ENCODE results near the gene PPAN. TPM values are rescaled to one million over a fixed set of nuclear protein-coding genes. Genes with fewer than 3 reads are reported as not detected.

PPAN gene
- total RNA-seq, 3 donors from 2014 or later, result 479 to 497 (median 489) TPM

DNA sequence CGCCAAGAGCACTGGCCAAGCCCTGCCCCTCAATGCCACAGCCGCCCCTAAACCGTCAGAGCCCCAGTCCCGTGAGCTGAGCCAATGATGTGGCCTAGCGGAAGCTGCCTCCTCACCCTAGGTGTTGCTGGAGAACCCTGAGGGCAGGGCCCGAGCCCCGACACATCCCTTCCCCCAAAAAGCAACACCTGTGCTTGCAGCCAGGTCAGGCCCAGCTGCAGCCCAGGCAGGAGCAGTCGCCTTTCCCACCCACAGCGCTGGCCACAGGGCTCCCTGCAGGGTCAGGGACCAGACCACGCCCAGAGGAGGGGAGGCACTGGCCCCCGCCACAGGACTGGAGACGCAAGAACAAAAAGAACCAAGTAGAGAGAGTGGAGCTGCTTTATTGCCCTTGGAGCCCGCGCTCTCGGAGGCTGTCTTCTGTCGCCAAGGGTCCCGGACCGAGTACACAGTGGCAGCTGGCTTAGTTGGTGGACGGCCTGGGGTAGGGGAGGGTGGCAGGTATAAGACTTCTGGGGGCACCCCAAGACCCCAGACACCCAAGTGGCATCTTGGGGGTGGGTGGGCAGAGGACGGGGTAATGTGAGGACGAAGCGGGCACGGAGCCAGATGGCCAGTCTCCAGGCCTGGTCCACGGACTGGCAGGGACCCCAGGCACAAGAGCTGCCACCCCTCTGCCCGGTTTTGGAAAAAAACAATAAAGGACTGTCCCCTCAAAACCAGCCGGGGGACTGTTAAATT, 8.7 kb downstream of the PPAN start:
- peak overlapping the region; percentile 19 for H3K4me3 Mint-ChIP-seq
- peaks cover 58% of the 10 kb centered on the region for H3K4me1 Mint-ChIP-seq (ENCODE audit: low read depth)
- DNase-seq, result no peak
- no peaks in the 10 kb centered on the region for H3K27me3 Mint-ChIP-seq (ENCODE audit: low read depth)
- H3K9me3 Mint-ChIP-seq, result no peaks in the 10 kb centered on the region
- peaks cover 26% of the 10 kb centered on the region for H3K36me3 Mint-ChIP-seq (ENCODE audit: insufficient read depth)
- ATAC-seq, result no peak

DNA sequence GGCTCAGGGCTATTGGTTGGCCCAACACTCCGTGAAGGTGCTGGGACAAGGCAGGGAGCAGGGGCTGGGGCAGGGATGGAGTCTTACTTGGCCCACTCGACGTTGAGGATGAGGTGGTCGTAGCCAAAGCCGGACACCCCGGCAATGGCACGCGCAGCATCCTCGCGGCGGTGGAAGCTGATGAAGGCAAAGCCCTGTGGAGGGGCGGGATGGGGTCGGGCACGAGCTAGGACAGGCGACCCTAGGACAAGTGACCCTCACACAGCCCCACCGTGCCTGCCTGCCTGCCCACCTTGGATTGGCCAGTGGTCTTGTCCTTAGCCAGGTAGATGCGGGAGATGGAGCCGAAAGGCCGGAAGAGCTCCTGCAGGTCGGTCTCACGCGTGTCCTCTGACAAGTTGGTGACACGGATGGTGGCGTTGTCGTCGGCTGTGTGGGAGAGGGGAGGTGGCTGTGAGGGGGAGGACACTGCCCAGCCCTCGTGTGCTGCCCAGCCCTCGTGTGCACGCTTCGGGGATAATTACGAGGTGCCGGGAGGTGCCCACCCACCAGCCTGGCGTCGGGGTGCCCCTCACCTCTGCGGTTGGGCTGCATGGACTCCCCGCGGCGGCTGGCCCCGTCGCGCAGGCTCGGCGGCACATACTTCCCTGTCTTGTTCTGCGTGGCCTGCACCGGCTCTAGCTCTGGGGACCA, 9.4 kb downstream of the PPAN start:
- Mint-ChIP-seq H3K27me3 (ENCODE audit: low read depth) (no peaks in the 10 kb centered on the region), H3K4me1 (ENCODE audit: low read depth) (peaks cover 56% of the 10 kb centered on the region), H3K36me3 (ENCODE audit: insufficient read depth) (peaks cover 25% of the 10 kb centered on the region), H3K9me3 (no peaks in the 10 kb centered on the region), H3K4me3 (no peak overlapping the region)
- ATAC-seq, result no peak
- DNase-seq, result no peak

- ATAC-seq (no peak), DNase-seq (no peak)
- Mint-ChIP-seq H3K4me3 (peak overlapping the region; percentile 56), H3K27me3 (ENCODE audit: low read depth) (no peaks in the 10 kb centered on the region), H3K9me3 (no peaks in the 10 kb centered on the region), H3K4me1 (ENCODE audit: low read depth) (peaks cover 53% of the 10 kb centered on the region), H3K36me3 (ENCODE audit: insufficient read depth) (peaks cover 21% of the 10 kb centered on the region)
Measured at GRCh38 chr19:10116085-10116865, 10.1 kb downstream of the PPAN start.

GRCh38 chr19:10116866-10117616, 10.9 kb downstream of the PPAN start:
- no peak for DNase-seq
- Mint-ChIP-seq H3K36me3 (ENCODE audit: insufficient read depth) (peaks cover 16% of the 10 kb centered on the region), H3K27me3 (ENCODE audit: low read depth) (no peaks in the 10 kb centered on the region), H3K4me3 (peak overlapping the region; percentile 46), H3K4me1 (ENCODE audit: low read depth) (peaks cover 46% of the 10 kb centered on the region), H3K9me3 (no peaks in the 10 kb centered on the region)
- no peak for ATAC-seq

DNA sequence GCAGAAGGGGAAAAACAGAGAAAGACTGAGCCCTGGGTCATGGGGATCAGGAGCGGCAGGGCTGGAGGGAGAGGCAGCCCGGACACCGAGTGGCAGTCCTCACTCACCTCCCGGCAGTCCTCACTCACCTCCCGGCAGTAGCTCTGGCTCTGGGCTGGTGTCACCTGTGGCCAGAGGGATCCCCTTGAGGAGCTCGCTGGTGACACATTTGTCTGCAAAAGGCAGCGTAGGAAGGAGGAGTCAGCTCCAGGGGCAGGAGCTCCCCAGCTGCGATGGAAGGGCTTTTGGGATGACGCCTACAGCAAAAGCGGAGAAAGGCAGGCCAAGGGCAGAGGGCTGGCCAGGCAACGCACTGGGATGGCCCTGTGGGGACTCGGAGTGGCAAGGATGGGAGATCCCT, 12.8 kb downstream of the PPAN start:
- Mint-ChIP-seq H3K27me3 (ENCODE audit: low read depth) (no peaks in the 10 kb centered on the region), H3K9me3 (no peaks in the 10 kb centered on the region), H3K36me3 (ENCODE audit: insufficient read depth) (peaks cover 16% of the 10 kb centered on the region), H3K4me3 (peak overlapping the region; percentile 97), H3K4me1 (ENCODE audit: low read depth) (peaks cover 33% of the 10 kb centered on the region)
- ATAC-seq (no peak), DNase-seq (no peak)

DNA sequence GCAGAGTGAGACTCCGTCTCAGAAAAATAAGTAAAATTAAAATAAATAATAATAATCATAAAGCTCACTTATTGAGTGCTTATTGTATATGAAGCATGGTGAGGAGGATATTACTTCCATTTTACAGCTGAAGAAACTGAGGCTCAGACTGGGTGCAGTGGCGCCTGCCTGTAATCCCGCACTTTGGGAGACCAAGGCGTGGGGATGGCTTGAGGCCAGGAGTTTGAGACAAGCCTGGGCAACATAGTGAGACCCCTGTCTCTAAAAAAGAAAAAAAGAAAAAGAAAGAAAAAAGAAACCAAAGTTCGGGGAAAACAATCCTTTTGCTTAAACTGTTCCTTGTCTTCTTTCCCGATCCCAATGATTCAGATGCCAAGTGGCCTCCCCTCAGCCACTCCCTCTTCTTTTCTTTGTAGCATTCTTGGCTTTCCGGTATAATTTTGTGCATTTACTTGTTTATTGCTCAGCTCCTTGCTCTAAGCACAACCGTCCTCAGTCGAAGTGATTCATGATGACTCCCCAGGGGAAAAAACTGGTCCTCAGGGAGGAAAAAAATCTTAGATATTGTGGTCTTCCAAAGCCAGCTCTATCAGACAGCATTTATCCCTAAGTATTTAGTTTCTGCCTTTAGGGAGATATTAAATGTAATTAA, 14.5 kb downstream of the PPAN start:
- Mint-ChIP-seq H3K36me3 (ENCODE audit: insufficient read depth) (peaks cover 16% of the 10 kb centered on the region), H3K27me3 (ENCODE audit: low read depth) (no peaks in the 10 kb centered on the region), H3K9me3 (no peaks in the 10 kb centered on the region), H3K4me3 (no peak overlapping the region), H3K4me1 (ENCODE audit: low read depth) (peaks cover 30% of the 10 kb centered on the region)
- no peak for DNase-seq
- no peak for ATAC-seq

DNA sequence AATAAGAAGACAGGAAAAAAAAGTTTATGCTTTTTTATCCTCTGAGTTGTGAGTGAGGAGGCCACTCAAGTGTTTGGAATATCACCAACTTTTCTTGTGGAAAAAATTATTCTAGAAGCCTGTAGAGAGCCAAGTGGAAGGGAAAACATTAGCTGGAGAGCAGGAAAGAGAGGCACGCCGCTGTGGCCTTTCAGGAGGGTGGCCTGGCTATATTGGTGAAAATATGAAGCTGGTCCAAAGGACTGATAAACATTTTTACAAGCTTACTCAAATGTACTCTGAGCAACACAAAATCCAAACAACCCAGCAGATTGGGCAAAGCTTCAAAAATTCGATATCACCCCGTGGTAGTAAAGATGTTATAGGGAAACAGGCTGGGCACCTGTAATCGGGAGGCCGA, 15.9 kb downstream of the PPAN start:
- Mint-ChIP-seq H3K36me3 (ENCODE audit: insufficient read depth) (peaks cover 12% of the 10 kb centered on the region), H3K9me3 (no peaks in the 10 kb centered on the region), H3K4me1 (ENCODE audit: low read depth) (peaks cover 20% of the 10 kb centered on the region), H3K27me3 (ENCODE audit: low read depth) (no peaks in the 10 kb centered on the region), H3K4me3 (no peak overlapping the region)
- ATAC-seq (no peak), DNase-seq (no peak)

DNA sequence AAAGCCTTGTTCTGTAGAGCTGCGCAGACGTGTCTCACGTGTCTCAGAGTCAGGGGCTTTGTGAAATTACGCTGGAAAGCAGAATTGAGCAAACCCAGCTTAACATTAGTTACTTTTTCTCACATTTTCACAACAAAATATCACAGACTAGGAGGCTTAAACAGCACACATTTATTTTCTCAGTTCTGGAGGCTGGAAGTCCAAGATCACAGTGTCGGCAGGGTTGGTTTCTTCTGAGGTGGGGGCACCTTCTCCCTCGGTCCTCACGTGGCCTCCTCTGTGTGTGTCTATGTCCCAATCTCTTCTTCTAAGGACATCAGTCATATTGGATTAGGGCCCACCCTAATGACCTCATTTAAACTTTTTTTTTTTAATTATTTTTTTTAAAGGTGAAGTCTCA, 18.3 kb downstream of the PPAN start:
- Mint-ChIP-seq H3K4me1 (ENCODE audit: low read depth) (peaks cover 8% of the 10 kb centered on the region), H3K36me3 (ENCODE audit: insufficient read depth) (peaks cover 3% of the 10 kb centered on the region), H3K9me3 (no peaks in the 10 kb centered on the region), H3K4me3 (no peak overlapping the region), H3K27me3 (ENCODE audit: low read depth) (no peaks in the 10 kb centered on the region)
- no peak for ATAC-seq
- no peak for DNase-seq

- DNase-seq, result no peak
- Mint-ChIP-seq H3K4me1 (ENCODE audit: low read depth) (no peaks in the 10 kb centered on the region), H3K9me3 (no peaks in the 10 kb centered on the region), H3K36me3 (ENCODE audit: insufficient read depth) (peaks cover 3% of the 10 kb centered on the region), H3K27me3 (ENCODE audit: low read depth) (no peaks in the 10 kb centered on the region), H3K4me3 (no peak overlapping the region)
- no peak for ATAC-seq
Measured at GRCh38 chr19:10126213-10126639, 20.1 kb downstream of the PPAN start.

DNA sequence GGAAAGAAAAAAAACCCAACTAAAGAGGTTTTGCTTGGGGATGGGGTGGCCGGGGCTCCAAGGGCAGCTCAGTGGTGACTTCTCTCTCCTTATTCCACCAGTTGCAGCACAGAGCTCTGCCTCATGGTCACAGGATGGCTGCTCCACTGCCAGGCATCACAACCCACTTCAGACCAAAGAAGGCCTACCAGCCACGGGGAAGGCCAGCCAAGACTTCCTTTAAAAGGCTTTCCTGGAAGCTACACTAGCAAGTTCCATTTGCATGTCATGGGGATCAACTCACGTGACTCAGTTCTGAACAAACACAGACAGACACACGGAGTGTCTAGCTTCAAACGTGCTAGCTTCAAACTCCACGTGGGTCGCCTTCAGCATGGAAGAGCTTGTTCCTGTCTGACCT, 26.7 kb downstream of the PPAN start:
- Mint-ChIP-seq H3K4me3 (no peak overlapping the region), H3K9me3 (no peaks in the 10 kb centered on the region), H3K4me1 (ENCODE audit: low read depth) (no peaks in the 10 kb centered on the region), H3K27me3 (ENCODE audit: low read depth) (no peaks in the 10 kb centered on the region), H3K36me3 (ENCODE audit: insufficient read depth) (peaks cover 22% of the 10 kb centered on the region)
- ATAC-seq (no peak), DNase-seq (no peak)

DNA sequence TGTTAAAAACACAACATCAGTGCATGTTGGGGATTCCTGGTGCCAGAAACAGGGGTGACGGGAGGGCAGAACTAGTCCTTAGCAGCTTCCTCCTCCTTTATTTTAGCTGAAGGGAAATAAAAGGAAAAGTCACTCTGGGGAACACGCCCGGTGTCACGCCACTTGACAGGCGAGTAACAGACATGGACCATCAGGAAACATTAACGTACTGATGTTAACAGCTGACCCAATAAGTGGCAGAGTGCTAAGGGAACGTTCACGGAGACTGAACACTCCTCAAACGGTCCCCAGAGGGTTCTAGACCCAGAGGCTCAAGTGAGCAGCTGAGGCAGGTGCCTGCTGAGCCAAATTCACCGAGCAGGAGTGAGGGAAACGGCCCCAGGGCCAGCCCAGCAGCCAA, 27.4 kb downstream of the PPAN start:
- no peak for ATAC-seq

GRCh38 chr19:10134040-10134439, 27.9 kb downstream of the PPAN start:
- no peak for ATAC-seq
- no peak overlapping the region for H3K4me3 Mint-ChIP-seq
- H3K36me3 Mint-ChIP-seq (ENCODE audit: insufficient read depth), result peaks cover 26% of the 10 kb centered on the region
- no peak for DNase-seq
- no peaks in the 10 kb centered on the region for H3K27me3 Mint-ChIP-seq (ENCODE audit: low read depth)
- H3K9me3 Mint-ChIP-seq, result no peaks in the 10 kb centered on the region
- no peaks in the 10 kb centered on the region for H3K4me1 Mint-ChIP-seq (ENCODE audit: low read depth)

More for the DNA sequence above, 27.4 kb downstream of the PPAN start:
- Mint-ChIP-seq H3K9me3 (no peaks in the 10 kb centered on the region), H3K36me3 (ENCODE audit: insufficient read depth) (peaks cover 25% of the 10 kb centered on the region), H3K27me3 (ENCODE audit: low read depth) (no peaks in the 10 kb centered on the region), H3K4me3 (no peak overlapping the region), H3K4me1 (ENCODE audit: low read depth) (no peaks in the 10 kb centered on the region)
- DNase-seq, result no peak

- Mint-ChIP-seq H3K9me3 (no peaks in the 10 kb centered on the region), H3K4me3 (no peak overlapping the region), H3K27me3 (ENCODE audit: low read depth) (no peaks in the 10 kb centered on the region), H3K36me3 (ENCODE audit: insufficient read depth) (peaks cover 34% of the 10 kb centered on the region), H3K4me1 (ENCODE audit: low read depth) (peaks cover 5% of the 10 kb centered on the region)
- DNase-seq (no peak), ATAC-seq (no peak)
Measured at GRCh38 chr19:10135551-10136334, 29.6 kb downstream of the PPAN start.

All from activated T-cell treated with anti-CD3 and anti-CD28 coated beads, Interleukin-2, amount 50 U/mL, for 4 hours (primary cell).